Right hindlimb (tissue), 1 donor: ENCODE measurements around the gene IMMP2L.

ENCODE experiments used
- DNase-seq: peaks from one replicate; pipeline ENCODE4 v3.0.0-alpha.2; 2018

IMMP2L gene

DNA sequence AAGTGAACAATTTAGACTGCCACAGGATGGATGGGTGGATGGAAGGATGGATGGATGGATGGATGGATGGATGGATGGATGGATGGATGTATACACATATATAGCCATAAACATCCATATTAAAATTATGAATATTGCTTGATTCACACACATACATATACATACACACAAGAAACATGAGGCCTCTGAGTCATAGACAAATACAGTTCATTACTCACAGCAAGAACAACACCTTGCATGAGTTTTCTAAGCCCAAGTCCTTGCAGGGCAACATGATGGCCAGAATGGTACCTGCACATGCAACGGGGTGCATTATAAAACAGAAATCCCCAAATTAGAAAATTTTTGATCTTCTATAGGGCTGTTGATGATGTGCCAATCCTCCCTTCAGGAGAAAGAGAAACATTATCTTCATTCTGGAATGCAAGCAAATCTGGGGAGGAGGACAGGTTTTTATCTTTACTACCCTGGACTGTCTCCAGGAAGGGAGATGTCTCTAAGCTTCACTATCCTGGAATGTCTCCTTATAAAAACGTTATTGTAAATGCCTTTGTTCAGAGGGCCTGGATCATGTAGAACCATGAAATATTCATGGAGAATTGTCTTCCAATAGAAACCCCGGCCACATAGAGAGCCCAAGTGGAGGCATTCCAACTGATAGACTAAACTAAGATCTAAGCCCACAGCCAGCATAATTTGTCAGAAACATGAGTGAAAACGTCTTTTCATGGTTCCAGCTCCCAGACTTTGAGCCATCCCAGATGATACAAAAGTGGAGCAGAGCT, 709.9 kb downstream of the IMMP2L start:
- no peak for DNase-seq

DNA sequence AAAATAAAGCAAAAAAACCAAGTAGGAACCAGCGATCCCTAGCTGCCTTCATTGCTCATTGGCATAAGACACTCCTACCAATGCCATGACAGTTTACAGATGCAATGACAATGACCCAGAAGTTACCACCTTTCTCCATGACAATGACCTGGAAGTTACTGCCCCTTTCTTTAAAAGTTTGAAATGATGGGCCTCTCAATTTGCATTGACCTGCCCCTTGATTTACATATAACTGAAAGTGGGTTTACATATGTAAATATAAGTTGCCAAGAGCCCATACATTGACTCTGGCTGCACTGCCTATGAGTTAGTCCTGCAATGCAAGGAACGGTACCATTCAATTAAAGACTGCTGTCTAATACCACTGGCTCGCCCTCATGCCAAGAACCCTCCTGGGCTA, 712.1 kb downstream of the IMMP2L start:
- no peak for DNase-seq

DNA sequence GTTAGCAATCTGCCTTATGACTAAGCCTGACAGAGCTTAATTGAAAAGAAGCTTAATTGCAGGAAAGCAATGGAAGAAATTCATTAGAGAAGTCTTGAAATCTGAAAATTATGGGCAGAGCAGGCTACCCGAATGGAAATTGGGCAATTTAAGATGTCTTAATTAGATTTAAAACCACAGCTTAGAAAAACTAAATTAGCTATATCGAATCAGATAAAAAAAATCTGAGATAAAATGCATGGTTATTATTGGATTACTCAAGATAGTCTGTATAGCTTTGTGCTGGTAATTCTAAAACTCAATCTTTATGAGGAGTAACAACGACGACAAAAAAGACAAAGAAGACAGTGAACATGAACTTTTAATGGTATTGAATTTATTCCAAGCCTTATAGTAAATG, 719.5 kb downstream of the IMMP2L start:
- no peak for DNase-seq

DNA sequence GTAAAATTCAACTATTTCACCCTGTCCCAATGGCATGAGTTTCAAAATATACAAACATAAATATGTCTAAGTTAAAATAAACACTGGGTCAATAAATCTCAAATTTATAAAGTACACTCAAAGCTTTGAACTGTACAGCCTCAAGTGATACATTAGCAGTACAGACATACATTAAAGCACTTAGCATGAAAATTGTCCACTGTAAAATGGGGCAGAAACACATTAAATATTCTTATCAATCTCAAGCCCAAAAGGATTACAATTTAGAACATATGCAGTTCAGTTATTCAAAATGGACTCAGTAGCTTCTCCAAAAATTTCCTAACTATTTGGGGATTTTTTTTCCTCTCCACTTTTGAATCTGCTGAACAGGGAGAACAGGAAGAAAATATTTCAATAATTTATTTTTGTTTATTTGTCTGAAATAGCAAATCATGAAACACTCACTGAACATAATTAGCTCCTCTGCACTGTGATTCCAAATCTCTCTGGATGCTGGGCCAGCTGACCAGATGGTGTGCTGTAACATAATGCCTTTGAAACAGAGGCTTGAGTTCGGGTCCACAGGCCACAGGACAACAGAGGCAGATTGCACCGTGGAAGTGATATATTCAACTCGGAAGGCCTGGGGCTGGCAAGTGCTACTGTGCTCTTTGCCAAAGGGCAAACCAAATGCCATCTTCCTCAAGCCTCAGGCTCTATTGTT, 720.3 kb downstream of the IMMP2L start:
- no peak for DNase-seq

DNA sequence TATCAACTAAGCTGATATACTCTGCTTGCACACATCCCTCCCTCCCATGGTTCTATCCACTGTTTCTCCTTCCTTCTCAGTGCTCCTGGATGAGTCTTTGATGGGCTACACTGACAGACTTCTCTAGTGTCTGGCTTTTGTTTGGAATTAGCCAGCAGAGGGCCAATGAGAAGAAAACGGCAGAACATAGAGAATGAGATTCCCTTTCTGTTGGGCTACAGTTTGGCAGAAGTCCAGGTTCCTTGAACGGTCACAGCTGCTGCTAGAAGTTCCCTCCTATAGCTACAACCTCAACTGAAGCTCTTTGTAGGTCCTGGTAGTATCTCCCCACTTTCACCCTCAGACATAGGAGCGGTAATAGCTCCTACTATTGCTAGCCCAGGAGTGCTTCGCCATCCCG, 722.4 kb downstream of the IMMP2L start:
- peak; percentile 39 for DNase-seq

DNA sequence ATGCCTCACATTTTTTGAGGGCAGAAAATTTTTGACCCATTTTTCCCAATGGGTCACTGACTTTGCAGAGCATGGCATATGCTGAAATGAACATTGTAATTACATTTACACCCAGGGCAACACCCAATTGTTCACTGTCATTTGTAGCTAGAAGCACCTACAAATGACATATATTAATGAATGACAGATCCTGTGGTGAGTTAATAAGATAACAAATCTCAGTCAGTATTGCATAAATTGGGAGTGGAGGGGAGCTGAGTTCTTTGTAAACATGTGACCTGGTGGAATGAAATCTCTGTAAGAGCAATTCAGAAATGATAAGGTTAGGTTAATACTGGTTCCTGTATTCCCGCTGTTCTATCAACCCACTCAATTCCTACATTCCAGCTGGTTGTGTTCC, 726.4 kb downstream of the IMMP2L start:
- no peak for DNase-seq

DNA sequence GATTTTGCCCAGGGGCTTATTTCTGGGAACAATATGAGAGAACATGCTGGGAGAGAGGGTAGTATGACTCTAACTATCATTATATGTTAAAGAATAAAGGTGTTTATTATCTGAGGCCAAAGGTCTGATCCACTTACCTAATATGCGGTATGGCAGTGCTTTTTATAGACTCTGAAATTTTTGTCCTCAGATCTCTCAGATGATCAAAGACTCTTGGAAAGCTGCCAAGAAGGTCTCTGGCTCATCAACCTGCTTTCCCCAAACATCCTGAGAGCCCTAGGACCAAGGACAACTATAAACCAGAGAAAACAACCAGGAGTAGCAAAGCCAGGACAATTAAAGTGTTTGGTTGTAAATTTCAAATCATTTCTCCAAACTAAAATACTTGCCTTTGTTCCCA, 727.1 kb downstream of the IMMP2L start:
- DNase-seq, result no peak

DNA sequence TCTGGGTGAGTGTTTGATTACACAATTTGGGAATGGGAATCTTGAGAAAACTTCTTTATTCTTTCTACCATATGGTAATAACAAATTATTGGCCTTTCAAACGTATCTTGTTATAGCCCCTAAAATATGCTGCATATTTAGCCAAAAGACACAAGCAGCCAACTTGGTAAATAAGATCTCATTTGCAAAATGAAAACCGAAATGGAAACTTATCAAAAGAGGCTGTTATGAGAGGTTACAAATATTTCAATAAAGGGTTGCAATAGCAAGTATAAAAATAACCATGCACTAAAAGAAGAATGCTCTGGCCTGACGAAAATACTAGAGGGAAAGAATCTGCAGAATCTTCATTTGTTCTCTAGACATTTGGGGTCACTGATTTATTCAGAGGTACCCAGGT, 730.9 kb downstream of the IMMP2L start:
- no peak for DNase-seq

DNA sequence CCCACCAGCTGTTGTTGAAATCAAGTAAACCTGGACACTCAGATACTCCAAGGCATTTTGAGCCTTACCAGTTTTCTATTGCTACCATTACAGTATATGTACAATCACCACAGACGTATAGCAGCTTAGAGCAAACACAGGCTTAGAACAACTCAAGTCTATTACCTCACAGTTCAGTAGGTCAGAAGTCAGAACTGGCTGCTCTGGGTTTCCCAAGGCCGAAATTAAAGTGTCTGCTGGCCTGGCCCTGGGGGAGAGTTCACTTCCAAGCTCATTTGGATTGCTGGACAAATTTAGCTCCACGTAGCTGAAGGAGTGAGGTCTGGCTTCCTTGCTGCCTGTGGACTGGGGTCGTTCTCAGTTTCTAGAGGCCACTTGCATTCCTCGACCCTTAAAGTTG, 731.5 kb downstream of the IMMP2L start:
- peak; percentile 52 for DNase-seq

DNA sequence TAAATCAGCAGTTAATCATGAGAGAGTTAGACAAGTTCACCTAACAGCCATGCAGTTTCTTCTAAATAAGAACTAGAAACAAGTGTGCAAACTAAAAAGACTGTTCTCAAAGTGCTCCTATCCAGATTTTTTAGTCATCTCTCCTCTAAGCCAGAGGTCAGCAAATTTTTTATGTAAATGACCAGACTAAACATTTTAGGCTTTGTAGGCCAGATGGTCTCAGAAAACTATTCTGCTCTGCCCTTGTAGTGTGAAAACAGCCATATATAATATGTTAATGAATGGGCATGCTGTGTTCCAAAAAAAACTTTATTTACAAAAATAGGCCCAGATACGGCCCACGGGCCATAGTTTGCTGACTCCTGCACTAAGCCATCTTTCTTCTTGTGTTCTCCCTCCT, 734.4 kb downstream of the IMMP2L start:
- no peak for DNase-seq

DNA sequence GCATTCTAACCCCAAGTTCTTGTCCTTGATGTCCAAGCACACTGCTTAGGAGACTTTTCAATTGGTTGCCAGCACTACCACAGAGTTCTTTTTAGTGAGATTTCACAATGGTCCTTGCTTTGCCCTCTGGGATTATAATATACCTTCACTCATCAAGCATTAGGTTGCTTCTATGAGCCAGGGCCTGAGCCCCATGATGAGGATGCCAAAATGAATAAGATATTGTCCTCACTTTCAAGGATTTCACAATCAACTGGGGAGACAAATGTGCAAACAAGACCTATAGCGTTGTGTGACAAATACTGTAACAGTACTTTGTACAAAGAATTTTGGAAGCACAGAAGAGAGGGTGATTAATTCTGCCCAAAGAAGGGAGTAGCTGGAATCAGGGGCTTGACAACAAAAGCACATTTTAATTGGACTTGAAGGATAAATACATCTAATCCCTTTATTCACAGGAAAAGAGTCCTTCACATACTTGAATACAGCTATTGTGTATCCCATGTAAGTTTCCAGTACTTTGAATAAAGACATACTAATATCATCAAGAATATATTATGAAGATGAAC, 734.9 kb downstream of the IMMP2L start:
- no peak for DNase-seq

DNA sequence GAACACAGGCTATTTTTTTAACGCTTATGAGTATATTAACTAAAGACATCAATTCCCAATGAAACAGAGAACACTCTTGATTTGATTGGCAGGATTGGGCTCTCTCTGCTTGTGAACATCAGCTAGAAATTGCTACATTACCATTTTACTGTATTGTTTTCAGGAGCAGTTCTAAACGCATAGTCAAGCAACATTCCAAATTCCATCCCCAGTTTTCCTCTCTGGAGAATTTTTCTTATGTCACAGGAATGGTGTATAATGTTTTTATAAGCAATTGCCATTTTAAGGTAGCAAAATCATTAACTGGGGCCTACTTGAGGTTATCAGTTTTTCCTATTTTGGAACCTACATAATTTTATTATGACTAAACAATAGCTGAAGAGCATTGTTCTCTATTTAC, 748.3 kb downstream of the IMMP2L start:
- no peak for DNase-seq

DNA sequence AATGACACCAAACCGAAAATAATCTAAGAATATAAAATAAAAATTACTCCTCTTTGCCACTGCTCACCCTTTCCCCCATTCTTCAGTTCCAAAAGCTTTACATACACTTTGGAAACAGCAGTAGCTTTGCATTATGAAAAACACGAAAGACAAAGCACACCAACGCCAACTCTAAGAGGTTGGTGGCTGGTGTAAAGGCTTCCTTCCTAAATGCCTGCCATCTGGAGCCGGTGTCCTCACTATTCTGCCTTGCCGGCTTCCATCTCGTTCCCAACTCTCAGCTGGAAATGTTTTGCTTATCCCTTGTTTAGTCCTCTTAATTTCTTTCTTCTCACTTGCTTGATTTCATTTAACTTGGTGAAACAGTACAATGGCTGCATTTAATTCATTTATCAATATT, 752.5 kb downstream of the IMMP2L start:
- no peak for DNase-seq

DNA sequence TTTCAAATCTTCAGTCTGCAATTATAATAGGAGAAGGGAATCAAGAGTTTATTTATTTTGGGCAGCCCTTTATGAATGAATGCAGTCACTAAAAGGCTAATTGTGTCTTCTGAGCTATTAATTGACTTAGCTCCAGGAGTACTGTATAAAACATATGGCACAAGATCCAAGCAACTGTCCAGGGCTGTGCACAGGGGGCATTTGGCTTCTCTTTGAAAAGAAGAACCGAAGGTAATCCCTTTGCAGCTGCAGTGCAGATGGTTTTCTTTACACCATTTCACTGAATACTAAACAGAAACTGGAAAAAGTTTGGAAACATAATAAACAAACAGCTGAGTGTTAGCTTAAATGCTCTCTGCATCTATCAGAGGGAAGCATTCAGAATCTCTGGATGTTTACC, 753.9 kb downstream of the IMMP2L start:
- peak; percentile 21 for DNase-seq

DNA sequence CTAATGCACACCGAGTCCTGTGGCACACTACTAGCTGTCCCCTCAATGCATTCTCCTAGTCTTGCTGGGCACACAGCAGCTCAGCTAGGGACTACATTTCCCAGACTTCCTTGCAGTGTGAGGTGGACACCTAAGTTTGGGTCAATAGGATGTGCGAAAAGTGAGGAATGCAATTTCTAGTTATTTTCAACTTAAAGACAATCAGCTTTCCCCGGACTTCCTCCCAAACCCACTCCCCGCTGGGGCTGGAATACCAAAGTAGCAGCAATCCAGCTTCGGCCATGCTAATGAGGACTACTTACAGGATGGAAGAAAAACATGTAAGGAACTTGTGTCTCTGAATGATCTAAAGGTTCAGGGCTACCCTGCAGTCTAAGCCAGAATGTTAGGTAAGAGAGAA, 757.8 kb downstream of the IMMP2L start:
- no peak for DNase-seq

DNA sequence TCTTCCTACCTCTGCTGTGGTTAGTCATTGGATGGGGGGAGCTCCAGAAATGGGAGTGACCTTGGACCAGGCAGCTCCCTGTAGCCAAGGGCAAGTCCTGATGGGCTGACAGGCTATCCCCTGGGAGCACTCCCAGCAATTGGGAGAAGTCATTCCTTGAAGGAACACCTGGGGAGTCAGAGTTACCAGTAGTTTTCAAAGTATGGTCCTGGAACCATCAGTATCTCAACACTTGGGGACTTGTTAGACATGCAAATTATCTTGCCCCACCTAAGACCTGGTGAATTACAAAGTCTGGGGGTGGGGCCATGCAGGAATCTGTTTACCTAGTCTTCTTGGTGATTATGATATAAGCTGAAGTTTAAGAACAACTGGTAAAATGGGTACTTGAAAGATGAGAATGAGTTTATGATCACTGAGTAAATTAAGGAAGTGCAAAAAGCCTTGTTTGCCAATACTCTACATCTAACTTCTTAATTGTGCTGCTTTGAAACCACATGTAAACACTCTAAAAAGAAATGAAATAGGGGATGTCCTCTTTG, 758.6 kb downstream of the IMMP2L start:
- DNase-seq, result no peak

DNA sequence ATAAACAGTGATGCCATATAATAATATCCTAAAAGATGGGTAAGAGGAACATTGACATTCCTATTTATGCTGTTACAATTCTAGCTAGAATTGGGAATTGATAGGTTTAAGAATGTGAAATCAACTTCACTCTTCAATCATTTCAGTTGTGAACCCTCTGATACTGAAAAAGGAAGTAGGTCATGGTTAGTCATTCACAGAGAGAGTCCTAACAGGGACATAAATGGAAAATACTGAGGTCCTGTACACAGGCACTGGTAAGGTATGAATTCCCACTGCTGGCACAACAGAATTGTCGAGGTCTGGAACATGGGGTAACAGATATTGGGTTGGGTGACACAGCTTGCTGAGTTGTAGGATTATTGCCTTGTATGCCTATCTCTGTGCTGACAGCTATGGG, 760.8 kb downstream of the IMMP2L start:
- no peak for DNase-seq

DNA sequence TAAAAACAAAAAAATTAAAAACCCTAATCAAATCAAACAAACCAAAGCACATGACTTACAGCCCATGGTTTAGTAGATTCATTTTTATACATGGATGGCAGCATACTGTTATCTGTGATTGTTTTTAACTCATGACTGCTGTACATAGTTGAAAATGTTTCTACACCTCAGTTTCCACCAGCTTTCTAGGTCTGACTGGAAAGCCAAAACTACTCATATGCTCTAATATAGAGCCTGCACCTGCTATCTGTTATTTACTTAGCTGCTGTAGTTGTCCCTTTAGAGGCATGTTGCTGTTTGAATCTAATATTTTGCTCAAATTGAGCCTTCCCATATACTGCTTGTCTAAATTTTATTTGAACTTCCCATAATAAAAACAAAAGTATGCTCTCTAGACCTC, 761.3 kb downstream of the IMMP2L start:
- DNase-seq, result no peak

DNA sequence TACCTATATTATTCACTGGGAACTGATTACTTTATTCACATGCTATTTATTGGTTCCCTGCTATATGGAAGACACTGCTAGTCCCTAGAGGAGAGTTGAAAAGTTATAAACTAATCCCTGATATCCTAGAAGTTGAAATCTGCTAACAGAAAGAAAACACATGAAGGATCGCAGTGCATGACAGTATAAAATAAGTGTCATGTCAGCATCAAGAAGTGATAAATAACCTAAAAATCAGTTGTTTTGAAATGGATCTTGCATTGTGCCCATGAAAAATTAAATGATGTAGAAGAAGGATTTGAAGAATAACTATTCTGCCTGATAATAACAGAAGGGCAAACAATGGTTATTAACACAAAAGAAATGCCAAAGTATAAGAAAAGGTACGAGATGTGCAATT, 764.6 kb downstream of the IMMP2L start:
- DNase-seq, result no peak

DNA sequence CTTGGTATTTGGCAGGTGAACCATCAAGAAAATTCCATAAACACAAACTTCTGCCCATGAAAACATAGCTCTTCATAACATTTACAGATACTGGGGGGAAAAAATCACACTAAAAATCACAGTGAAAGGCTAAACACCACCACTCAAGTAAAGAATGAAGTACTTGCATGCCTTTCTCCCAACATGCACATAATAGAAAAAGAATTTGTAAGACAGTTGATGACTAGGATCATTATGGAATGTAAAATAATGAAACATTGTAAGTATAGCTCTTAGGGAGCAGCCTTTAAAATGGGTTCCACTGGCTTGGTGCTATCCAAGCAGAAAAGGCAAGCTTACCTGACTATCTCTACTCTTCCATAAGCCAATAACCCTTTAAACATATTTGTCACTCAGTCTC, 771.3 kb downstream of the IMMP2L start:
- no peak for DNase-seq

DNA sequence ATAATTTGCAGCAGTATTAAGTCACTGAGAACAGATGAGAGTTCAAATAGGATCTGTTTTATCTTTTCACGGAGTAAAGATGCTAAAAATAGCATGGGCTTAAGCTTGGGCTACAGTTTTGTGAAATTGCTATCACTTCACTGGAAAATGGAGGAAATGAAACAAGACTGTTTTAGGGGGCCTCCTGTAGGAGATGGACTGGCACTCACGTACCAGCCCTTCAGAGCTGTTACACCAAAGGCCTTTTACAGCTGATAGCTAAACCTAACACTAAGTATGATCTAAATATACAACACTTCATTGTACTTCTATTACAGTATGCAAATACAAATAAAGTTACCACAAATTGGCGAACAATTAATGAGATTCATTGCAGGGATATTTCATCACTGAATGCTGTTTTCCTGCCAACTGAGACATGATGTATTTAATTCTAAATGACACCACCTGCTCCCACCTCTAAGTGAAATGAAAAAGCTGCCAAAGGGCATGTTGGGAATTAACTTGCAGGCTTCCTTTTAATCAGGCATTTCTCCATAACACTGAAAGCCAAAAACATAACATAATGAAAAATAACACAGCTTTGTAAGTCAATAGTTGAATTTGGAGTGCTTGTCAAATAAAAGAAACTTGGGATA, 775.8 kb downstream of the IMMP2L start:
- no peak for DNase-seq

DNA sequence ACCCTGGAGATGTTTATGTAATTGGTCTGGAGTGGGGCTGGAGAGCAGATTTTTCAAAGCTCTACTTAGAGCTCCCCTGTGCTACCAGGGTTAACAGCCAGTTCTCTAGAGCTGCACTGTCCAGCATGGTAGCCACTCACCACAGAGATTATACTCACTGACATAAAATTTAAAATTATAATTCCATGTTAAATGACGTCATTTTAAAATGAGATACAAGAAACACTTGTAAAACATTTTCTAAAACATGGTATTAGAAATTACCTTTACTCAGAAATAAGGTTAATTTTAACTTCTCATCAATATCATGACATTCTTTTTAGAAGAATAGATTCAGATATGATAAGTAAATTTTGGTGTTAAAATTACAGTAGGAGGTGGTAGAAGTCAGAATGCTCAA, 777.5 kb downstream of the IMMP2L start:
- DNase-seq, result no peak

DNA sequence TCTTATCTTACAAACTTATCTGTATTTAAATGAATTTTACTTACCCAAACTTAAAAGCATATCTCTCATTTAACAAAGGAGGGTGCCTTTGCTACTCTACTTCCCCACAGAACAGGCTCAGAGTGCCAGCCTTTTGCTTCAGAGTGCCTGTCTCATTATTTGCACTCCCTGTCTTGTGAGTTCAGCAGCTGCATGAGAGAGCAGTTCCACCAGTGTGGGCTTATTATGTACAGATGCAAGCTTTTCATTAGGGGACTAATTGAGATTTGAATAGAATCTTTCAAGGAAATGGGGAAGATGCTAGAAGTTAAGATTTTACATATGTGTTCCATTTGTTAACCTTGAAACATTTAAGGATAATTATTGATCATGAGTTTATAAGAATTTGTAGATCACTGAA, 781.6 kb downstream of the IMMP2L start:
- no peak for DNase-seq

DNA sequence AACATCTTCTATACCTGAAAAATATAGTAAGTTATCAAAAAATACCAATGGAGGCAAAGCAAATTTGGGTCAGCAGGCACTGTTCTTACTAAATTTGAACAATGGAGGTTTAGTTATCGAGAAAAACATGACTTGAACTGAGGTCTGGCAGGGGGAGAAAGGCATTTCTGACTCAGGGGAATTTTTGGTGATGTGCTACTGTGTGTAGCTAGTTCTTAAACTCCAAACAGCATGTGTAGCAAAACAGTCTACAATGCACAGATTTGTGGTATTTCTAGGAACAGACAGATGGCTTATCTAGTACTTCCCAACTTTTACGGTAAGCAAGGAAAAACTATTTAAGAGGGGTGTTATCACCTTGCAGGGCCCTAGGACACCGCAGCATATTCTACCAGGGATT, 783.0 kb downstream of the IMMP2L start:
- no peak for DNase-seq
